Lung (tissue), 12 donors: ENCODE data around the gene RALY. TPM values are rescaled to one million over a fixed set of nuclear protein-coding genes. Genes with fewer than 3 reads are reported as not detected.
A peak's percentile ranks its signal among the peaks of the same experiment; 100 is the strongest.

Experiments used
- ATAC-seq: fragments of 200-7000 bp; cut with Tn5 transposase; one replicate; pipeline ENCODE4 v1.9.1; 2020; ENCODE audit warnings: moderate number of reproducible peaks; ENCODE audit not compliant: insufficient read depth, low FRiP score
- DNase-seq, 3 donors: peaks; one replicate each; pipeline ENCODE4 v3.0.0-alpha.2; 2013 to 2017
- H3K27ac ChIP-seq, 2 donors: one replicate each; pipeline ENCODE4 v1.5.1; 2013; ENCODE audit warnings: mild to moderate bottlenecking in 2 of 2, moderate library complexity in 2 of 2, control low read depth in 1 of 2, inconsistent platforms in 1 of 2, low read depth in 1 of 2, low read length in 1 of 2
- H3K27me3 ChIP-seq, 3 donors: one replicate each; pipeline ENCODE4 v1.5.1; 2013; ENCODE audit warnings: low read length in 2 of 3; ENCODE audit not compliant: control insufficient read depth in 3 of 3, insufficient read depth in 3 of 3
- H3K36me3 ChIP-seq, 4 donors: one replicate each; pipeline ENCODE4 v1.5.1; 2013; ENCODE audit warnings: low read length in 4 of 4, mild to moderate bottlenecking in 1 of 4, moderate library complexity in 1 of 4; ENCODE audit not compliant: control insufficient read depth in 4 of 4, insufficient read depth in 4 of 4
- H3K4me1 ChIP-seq, 5 donors: one replicate each; pipeline ENCODE4 v1.5.1; 2013; ENCODE audit warnings: low read length in 5 of 5, mild to moderate bottlenecking in 2 of 5, moderate library complexity in 1 of 5; ENCODE audit not compliant: control insufficient read depth in 5 of 5, insufficient read depth in 5 of 5
- H3K4me3 ChIP-seq: one replicate; pipeline ENCODE4 v1.5.1; 2013; ENCODE audit warnings: mild to moderate bottlenecking, control low read depth, moderate library complexity
- H3K9ac ChIP-seq, 2 donors: one replicate each; pipeline ENCODE4 v1.5.1; 2013; ENCODE audit warnings: low read length in 2 of 2, control low read depth in 1 of 2; ENCODE audit not compliant: insufficient read depth in 1 of 2
- H3K9me3 ChIP-seq, 4 donors: one replicate each; pipeline ENCODE4 v1.5.1; 2013; ENCODE audit warnings: low read length in 3 of 4, mild to moderate bottlenecking in 1 of 4, moderate library complexity in 1 of 4; ENCODE audit not compliant: control insufficient read depth in 4 of 4, insufficient read depth in 3 of 4
- CTCF ChIP-seq: IDR thresholded peaks from 2 replicates; pipeline ENCODE4 v1.5.1; 2012; ENCODE audit warnings: mild to moderate bottlenecking; ENCODE audit errors: control extremely low read depth, extremely low read depth
- WGBS, 2 donors: extraction: QIAGEN DNeasy Blood & Tissue Kit; methylation state at CpG; one replicate each; pipeline ENCODE4 v1.1.7; 2013; 5-methylcytosine and 5-hydroxymethylcytosine counted together
- polyA plus RNA-seq, 2 donors: library from polyadenylated mRNA; stranded (reverse); fragments of 200-250 nt; gene quantifications; one replicate each; pipeline ENCODE4 v1.2.1, GENCODE V29; 2013
- total RNA-seq, 2 donors: library from RNA; depleted of rRNA in 1 of 2; stranded (reverse); fragments of >200 nt in 1 of 2; gene quantifications; one replicate each; pipeline ENCODE4 v1.2.1, GENCODE V29; 2014 to 2021
- donor health status: control.
- donor health status: control.
- donor health status: Bipolar disorder and iron deficiency.
- donor health status: healthy.
- donor health status: DM: yes; HTN: yes; CAD: no.

Gene RALY
- total and polyA plus RNA-seq, 4 donors: 135 to 157 (median 145) TPM

DNA sequence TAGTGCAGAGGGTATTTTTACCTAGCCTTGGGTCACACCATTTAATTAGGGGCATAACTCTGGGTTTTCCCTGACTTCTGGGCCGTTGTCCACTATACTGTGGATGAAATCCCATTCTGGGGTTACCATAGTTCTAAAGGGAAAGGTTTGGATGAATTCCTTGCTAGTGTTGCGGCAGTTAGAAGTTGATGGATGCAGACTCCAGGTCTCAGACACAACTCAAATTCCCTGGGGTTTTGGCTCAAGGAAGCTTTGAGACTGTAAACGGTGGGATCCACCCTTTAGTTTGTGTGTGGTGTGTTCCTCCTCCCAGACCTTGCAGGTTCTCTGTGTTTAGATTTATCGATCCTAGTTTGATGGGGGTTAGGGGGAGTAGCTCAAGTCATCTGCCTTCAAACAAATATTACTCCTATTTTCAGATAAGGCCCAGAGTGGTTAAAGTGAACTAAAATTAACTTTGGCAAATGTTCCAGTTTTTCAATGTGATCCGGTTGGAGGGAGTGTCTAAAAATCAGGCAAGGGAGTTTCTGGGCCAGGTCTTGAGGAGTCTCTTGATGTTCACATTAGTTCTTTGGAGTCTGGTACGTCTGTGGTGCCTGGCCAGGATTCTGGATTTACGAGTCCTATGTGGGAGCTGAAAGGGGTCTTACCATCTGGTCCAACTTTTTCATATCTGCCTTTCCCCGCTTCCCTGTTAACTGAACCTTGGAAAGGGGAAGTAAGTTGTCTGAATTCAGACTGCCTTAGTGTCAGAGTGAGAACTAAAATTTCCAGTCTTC, 1.5 kb downstream of the RALY start:
- WGBS, 2 donors: 13 to 15% methylated on average over 8 of the region's 8 CpGs
- Histone ChIP-seq H3K4me1 (peaks cover 13 to 42% (median 23%) of the 10 kb centered on the region in 5 donors), H3K9me3 (no peaks in the 10 kb centered on the region), H3K4me3 (peak overlapping the region; percentile 85), H3K36me3 (peaks cover 0 to 8% (median 0%) of the 10 kb centered on the region in 4 donors), H3K27me3 (no peaks in the 10 kb centered on the region), H3K27ac (peak overlapping the region in 1 of 2 donors; percentile 48), H3K9ac (peak overlapping the region; percentile 41 to 86)
- peak in 2 of 3 donors; percentile 46 to 66 for DNase-seq
- ATAC-seq: no peak
- no peak for TF ChIP-seq CTCF

GRCh38 chr20:33999025-33999649, 5.4 kb downstream of the RALY start:
- Histone ChIP-seq H3K9me3 (no peaks in the 10 kb centered on the region), H3K4me3 (no peak overlapping the region), H3K9ac (no peak overlapping the region), H3K27ac (no peak overlapping the region), H3K27me3 (no peaks in the 10 kb centered on the region), H3K4me1 (peaks cover 15 to 52% (median 19%) of the 10 kb centered on the region in 5 donors), H3K36me3 (peaks cover 0 to 2% (median 0%) of the 10 kb centered on the region in 4 donors)
- 66 to 82% methylated on average over 7 of the region's 7 CpGs for WGBS, 2 donors
- DNase-seq: no peak
- TF ChIP-seq CTCF: no peak
- ATAC-seq: no peak

DNA sequence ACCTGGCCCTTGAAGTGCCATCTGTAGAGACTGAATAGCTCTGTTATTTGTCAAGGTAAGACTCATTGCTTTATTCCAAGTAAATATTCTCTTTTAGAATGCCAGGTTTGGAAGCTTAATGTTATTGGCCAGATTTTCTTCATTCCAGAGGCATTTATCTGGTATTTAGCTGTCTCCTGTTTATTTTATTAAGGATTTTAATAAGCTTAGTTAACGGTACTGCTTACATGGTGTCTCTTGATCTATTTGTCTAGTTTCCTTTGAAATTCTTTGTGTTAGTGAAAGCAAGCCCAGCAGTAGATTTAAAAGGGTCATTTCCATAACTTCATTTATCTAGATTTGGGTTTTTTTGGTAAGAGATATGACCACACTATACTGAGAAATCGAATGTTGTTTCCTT, 7.7 kb downstream of the RALY start:
- ATAC-seq: no peak
- 26 to 62% methylated on average over 2 of the region's 2 CpGs for WGBS, 2 donors
- Histone ChIP-seq H3K4me1 (peaks cover 6 to 40% (median 15%) of the 10 kb centered on the region in 5 donors), H3K9ac (no peak overlapping the region), H3K27ac (no peak overlapping the region), H3K36me3 (no peaks in the 10 kb centered on the region), H3K4me3 (no peak overlapping the region), H3K27me3 (no peaks in the 10 kb centered on the region), H3K9me3 (no peaks in the 10 kb centered on the region)
- no peak for TF ChIP-seq CTCF
- no peak for DNase-seq
